ENCODE measurements around the gene ITGB5. TPM values are rescaled to one million over a fixed set of nuclear protein-coding genes. Genes with fewer than 3 reads are reported as not detected.

The ITGB5 gene
- total and polyA plus RNA-seq, 2 donors (not counting 1 experiment from before 2014, with no cell fraction given) = 99.7 to 196 TPM

DNA sequence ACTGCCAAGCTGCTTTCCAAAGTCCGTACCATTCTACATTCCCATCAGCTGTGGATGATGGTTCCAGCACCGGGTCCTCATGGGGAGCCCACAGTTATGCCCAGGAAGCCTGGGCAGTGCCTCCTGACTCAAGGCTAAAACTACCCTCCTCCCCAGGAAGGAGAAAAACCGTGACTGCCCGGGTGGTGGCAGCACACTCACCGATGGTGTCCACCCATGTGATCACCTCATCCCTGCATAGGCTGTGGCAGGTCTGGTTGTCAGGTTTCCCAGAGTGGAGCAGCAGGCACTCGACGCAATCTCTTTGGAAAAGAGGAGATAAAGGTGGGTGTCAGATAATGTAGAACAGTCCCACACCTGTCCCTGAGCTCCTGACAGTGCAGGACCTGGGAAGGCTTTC lies 118.4 kb downstream of the ITGB5 start:
- TF ChIP-seq, protein P1, sequence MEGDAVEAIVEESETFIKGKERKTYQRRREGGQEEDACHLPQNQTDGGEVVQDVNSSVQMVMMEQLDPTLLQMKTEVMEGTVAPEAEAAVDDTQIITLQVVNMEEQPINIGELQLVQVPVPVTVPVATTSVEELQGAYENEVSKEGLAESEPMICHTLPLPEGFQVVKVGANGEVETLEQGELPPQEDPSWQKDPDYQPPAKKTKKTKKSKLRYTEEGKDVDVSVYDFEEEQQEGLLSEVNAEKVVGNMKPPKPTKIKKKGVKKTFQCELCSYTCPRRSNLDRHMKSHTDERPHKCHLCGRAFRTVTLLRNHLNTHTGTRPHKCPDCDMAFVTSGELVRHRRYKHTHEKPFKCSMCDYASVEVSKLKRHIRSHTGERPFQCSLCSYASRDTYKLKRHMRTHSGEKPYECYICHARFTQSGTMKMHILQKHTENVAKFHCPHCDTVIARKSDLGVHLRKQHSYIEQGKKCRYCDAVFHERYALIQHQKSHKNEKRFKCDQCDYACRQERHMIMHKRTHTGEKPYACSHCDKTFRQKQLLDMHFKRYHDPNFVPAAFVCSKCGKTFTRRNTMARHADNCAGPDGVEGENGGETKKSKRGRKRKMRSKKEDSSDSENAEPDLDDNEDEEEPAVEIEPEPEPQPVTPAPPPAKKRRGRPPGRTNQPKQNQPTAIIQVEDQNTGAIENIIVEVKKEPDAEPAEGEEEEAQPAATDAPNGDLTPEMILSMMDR (conservative IDR thresholded peaks at IDR 0.05 in 1 of 2, IDR thresholded peaks at IDR 0.05 in 1 of 2; ENCODE audit: low read depth in 1 of 2, low read length in 2 of 2) = peak; percentile 9 to 31
- no peak for TF ChIP-seq EZH2 (IDR thresholded peaks at IDR 0.05; ENCODE audit: low read length, missing control alignments)
- DNase-seq (ENCODE audit: low read depth in 2 of 2) = no peak
- Histone ChIP-seq H3K4me2 (ENCODE audit: extremely low read depth, insufficient read depth, low read length) (no peak overlapping the region), H3K27me3 (ENCODE audit: control insufficient read depth, insufficient read depth, low read length) (no peaks in the 10 kb centered on the region), H3K27ac (ENCODE audit: insufficient read depth, low read length) (no peak overlapping the region), H3K4me3 (replicated peaks in 1 of 4; ENCODE audit: control extremely low read depth in 1 of 4, insufficient read depth in 1 of 4, low read depth in 3 of 4, low read length in 4 of 4) (no peak overlapping the region), H2AFZ (ENCODE audit: low read length) (no peak overlapping the region), H4K20me1 (ENCODE audit: control insufficient read depth, extremely low read depth, insufficient read depth, low read length) (no peaks in the 10 kb centered on the region), H3K9ac (ENCODE audit: insufficient read depth, low read length) (no peak overlapping the region), H3K36me3 (ENCODE audit: control insufficient read depth, insufficient read depth, low read length) (peaks cover 12% of the 10 kb centered on the region), H3K79me2 (ENCODE audit: control insufficient read depth, insufficient read depth, low read length) (no peaks in the 10 kb centered on the region), H3K9me3 (ENCODE audit: control insufficient read depth, insufficient read depth, low read depth, low read length) (no peaks in the 10 kb centered on the region), H3K4me1 (ENCODE audit: control insufficient read depth, extremely low read depth, insufficient read depth, low read length) (peaks cover 14% of the 10 kb centered on the region)

DNA sequence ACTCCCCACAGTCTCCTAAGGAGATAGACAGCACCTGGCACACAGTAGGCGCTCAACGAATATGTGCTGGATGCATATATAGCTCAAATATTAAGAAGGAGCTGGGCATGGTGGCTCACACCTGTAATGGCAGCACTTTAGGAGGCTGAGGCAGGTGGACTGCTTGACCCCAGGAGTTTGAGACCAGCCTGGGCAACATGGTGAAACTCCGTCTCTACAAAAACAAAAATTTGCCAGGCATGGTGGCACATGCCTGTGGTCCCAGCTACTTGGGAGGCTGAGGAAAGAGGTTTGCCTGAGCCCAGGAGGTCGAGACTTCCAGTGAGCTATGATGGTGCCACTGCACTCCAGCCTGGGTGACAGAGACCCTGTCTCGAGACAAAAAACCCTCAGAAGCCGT lies 119.5 kb downstream of the ITGB5 start:
- no peaks in the 10 kb centered on the region for H3K79me2 ChIP-seq (ENCODE audit: control insufficient read depth, insufficient read depth, low read length)
- H3K27me3 ChIP-seq (ENCODE audit: control insufficient read depth, insufficient read depth, low read length) = no peaks in the 10 kb centered on the region
- peaks cover 12% of the 10 kb centered on the region for H3K36me3 ChIP-seq (ENCODE audit: control insufficient read depth, insufficient read depth, low read length)
- H3K4me3 ChIP-seq (replicated peaks in 1 of 4; ENCODE audit: control extremely low read depth in 1 of 4, insufficient read depth in 1 of 4, low read depth in 3 of 4, low read length in 4 of 4) = no peak overlapping the region
- H3K9ac ChIP-seq (ENCODE audit: insufficient read depth, low read length) = no peak overlapping the region
- H3K27ac ChIP-seq (ENCODE audit: insufficient read depth, low read length) = no peak overlapping the region
- H4K20me1 ChIP-seq (ENCODE audit: control insufficient read depth, extremely low read depth, insufficient read depth, low read length) = no peaks in the 10 kb centered on the region
- no peak overlapping the region for H2AFZ ChIP-seq (ENCODE audit: low read length)
- H3K4me2 ChIP-seq (ENCODE audit: extremely low read depth, insufficient read depth, low read length) = no peak overlapping the region
- TF ChIP-seq, protein P1 (conservative IDR thresholded peaks at IDR 0.05 in 1 of 2, IDR thresholded peaks at IDR 0.05 in 1 of 2; ENCODE audit: low read depth in 1 of 2, low read length in 2 of 2) = no peak
- no peak for TF ChIP-seq EZH2 (IDR thresholded peaks at IDR 0.05; ENCODE audit: low read length, missing control alignments)
- DNase-seq (ENCODE audit: low read depth in 2 of 2) = no peak
- peaks cover 10% of the 10 kb centered on the region for H3K4me1 ChIP-seq (ENCODE audit: control insufficient read depth, extremely low read depth, insufficient read depth, low read length)
- H3K9me3 ChIP-seq (ENCODE audit: control insufficient read depth, insufficient read depth, low read depth, low read length) = no peaks in the 10 kb centered on the region

DNA sequence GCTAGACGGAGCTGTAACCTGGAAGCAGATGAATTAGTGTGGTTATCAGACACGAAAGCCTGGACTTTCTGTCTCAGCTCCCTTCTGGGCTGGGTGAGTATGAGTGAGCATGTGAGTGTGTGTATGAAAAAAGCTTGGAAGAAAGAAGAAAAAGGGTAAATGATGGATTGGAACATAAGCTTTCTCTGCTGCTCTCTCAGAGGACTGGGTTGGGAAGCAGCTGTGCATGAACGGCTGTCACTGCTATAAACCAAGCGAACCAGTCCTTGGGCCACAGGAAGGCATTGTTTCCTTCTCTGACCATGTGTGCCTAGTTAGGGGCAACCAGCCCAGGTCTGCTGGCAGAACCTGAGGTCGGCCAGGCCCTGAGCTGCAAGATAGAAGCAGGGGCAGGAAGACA lies 119.9 kb downstream of the ITGB5 start:
- no peaks in the 10 kb centered on the region for H3K9me3 ChIP-seq (ENCODE audit: control insufficient read depth, insufficient read depth, low read depth, low read length)
- peaks cover 10% of the 10 kb centered on the region for H3K4me1 ChIP-seq (ENCODE audit: control insufficient read depth, extremely low read depth, insufficient read depth, low read length)
- no peak overlapping the region for H3K4me3 ChIP-seq (replicated peaks in 1 of 4; ENCODE audit: control extremely low read depth in 1 of 4, insufficient read depth in 1 of 4, low read depth in 3 of 4, low read length in 4 of 4)
- no peaks in the 10 kb centered on the region for H3K27me3 ChIP-seq (ENCODE audit: control insufficient read depth, insufficient read depth, low read length)
- H2AFZ ChIP-seq (ENCODE audit: low read length) = no peak overlapping the region
- H3K36me3 ChIP-seq (ENCODE audit: control insufficient read depth, insufficient read depth, low read length) = peaks cover 12% of the 10 kb centered on the region
- TF ChIP-seq EZH2 (IDR thresholded peaks at IDR 0.05; ENCODE audit: low read length, missing control alignments) = no peak
- TF ChIP-seq, protein P1 (conservative IDR thresholded peaks at IDR 0.05 in 1 of 2, IDR thresholded peaks at IDR 0.05 in 1 of 2; ENCODE audit: low read depth in 1 of 2, low read length in 2 of 2) = no peak
- H3K9ac ChIP-seq (ENCODE audit: insufficient read depth, low read length) = no peak overlapping the region
- H3K27ac ChIP-seq (ENCODE audit: insufficient read depth, low read length) = no peak overlapping the region
- no peak for DNase-seq (ENCODE audit: low read depth in 2 of 2)
- H4K20me1 ChIP-seq (ENCODE audit: control insufficient read depth, extremely low read depth, insufficient read depth, low read length) = no peaks in the 10 kb centered on the region
- no peak overlapping the region for H3K4me2 ChIP-seq (ENCODE audit: extremely low read depth, insufficient read depth, low read length)
- H3K79me2 ChIP-seq (ENCODE audit: control insufficient read depth, insufficient read depth, low read length) = no peaks in the 10 kb centered on the region

Data from fibroblast of lung (primary cell).